SU-DHL-6 (cell line): ENCODE measurements around the gene RNF2.

Source experiments
- H2AFZ ChIP-seq: fragments of 200-600 bp; sonication (generic); 2 replicates; pipeline ENCODE4 v1.6.1; 2014; ENCODE audit warnings: low read depth, mild to moderate bottlenecking, moderate library complexity, mixed read lengths, antibody characterized with exemption, low read length; ENCODE audit not compliant: severe bottlenecking
- H3F3A ChIP-seq: fragments of 200-600 bp; shearing (Covaris generic); 2 replicates; pipeline ENCODE4 v1.6.0; 2016; ENCODE audit warnings: antibody characterized with exemption, mild to moderate bottlenecking; ENCODE audit not compliant: insufficient read depth
- H3K27ac ChIP-seq: fragments of 200-600 bp; sonication (generic); 2 replicates; pipeline ENCODE4 v1.5.1; 2016; ENCODE audit warnings: low read depth, mild to moderate bottlenecking, low read length, moderate library complexity, mixed read lengths
- H3K27me3 ChIP-seq: fragments of 200-600 bp; sonication (generic), shearing (Covaris generic); 2 replicates; pipeline ENCODE4 v1.6.0; 2014; ENCODE audit warnings: mild to moderate bottlenecking, low read length
- H3K36me3 ChIP-seq: fragments of 200-600 bp; sonication (generic); 2 replicates; pipeline ENCODE4 v1.6.1; 2014; ENCODE audit warnings: mild to moderate bottlenecking, low read length, mixed read lengths
- H3K4me2 ChIP-seq: fragments of 300-600, 200-600 bp; shearing (Covaris generic), sonication (generic); 2 replicates; pipeline ENCODE4 v1.6.0; 2014; ENCODE audit warnings: low read length, low read depth, mild to moderate bottlenecking; ENCODE audit not compliant: poor library complexity, severe bottlenecking
- H3K4me3 ChIP-seq: fragments of 200-600 bp; sonication (generic); 2 replicates; pipeline ENCODE4 v1.5.1; 2014; ENCODE audit warnings: antibody characterized with exemption, low read length, mild to moderate bottlenecking, mixed read lengths; ENCODE audit not compliant: insufficient read depth, poor library complexity, severe bottlenecking
- H3K79me2 ChIP-seq: fragments of 200-600 bp; sonication (generic); 2 replicates; pipeline ENCODE4 v1.6.1; 2014; ENCODE audit warnings: mild to moderate bottlenecking, low read length, moderate library complexity; ENCODE audit not compliant: insufficient read depth
- H3K9ac ChIP-seq: fragments of 200-600 bp; sonication (generic); 2 replicates; pipeline ENCODE4 v1.7.0; 2014; ENCODE audit warnings: mild to moderate bottlenecking, low read length
- H3K9me2 ChIP-seq: fragments of 200-600 bp; sonication (generic); replicated peaks from 2 replicates; pipeline ENCODE4 v1.6.1; 2014; ENCODE audit warnings: low read length; ENCODE audit not compliant: insufficient read depth
- H3K9me3 ChIP-seq: fragments of 200-600 bp; sonication (generic); 2 replicates; pipeline ENCODE4 v1.6.1; 2014; ENCODE audit warnings: low read length, mixed read lengths; ENCODE audit not compliant: insufficient read depth
- H4K20me1 ChIP-seq: fragments of 200-600 bp; sonication (generic); 2 replicates; pipeline ENCODE4 v1.6.1; 2014; ENCODE audit warnings: low read depth, mild to moderate bottlenecking, antibody characterized with exemption, low read length, moderate library complexity, mixed read lengths
- EZH2phosphoT487 ChIP-seq: fragments of 200-600 bp; sonication (generic), shearing (Covaris generic); conservative IDR thresholded peaks from 2 replicates; pipeline ENCODE4 v1.6.1; 2018; ENCODE audit warnings: mild to moderate bottlenecking, antibody characterized with exemption, low read length, moderate library complexity, mixed read lengths
- TF ChIP-seq, protein P1 (sequence below): fragments of 200-600 bp; sonication (generic); IDR thresholded peaks from one replicate; pipeline ENCODE4 v1.5.1; 2017; ENCODE audit warnings: antibody characterized with exemption, mild to moderate bottlenecking, low read length, moderate library complexity; ENCODE audit not compliant: insufficient read depth, poor library complexity, severe bottlenecking

Gene RNF2

DNA sequence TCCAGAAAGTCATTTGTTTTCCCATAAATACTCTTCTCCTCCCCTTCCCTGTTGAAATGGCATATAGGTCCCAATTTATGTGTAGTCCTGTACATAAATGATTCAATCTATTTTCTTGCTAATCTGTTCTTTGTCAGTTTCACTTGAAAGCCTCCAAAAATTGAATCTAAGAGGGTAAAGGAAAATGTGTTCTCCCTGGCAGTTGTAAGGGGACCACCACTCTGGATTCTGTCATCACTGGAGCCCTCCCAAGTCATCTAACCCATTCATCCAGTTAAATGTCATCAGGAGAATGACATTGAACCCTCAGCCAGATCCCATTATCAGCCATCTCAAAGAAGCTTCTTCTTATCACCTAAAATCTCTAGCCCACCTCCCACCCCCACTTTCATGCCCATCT, 35.0 kb upstream of the RNF2 start:
- Histone ChIP-seq H3K4me2 (no peak overlapping the region), H3K79me2 (no peaks in the 10 kb centered on the region), H3K27ac (no peak overlapping the region), H3K4me3 (no peak overlapping the region), H3F3A (no peaks in the 10 kb centered on the region), H3K36me3 (no peaks in the 10 kb centered on the region), H3K9me3 (no peaks in the 10 kb centered on the region), H4K20me1 (no peaks in the 10 kb centered on the region), H2AFZ (no peak overlapping the region), H3K9ac (no peak overlapping the region), H3K9me2 (no peaks in the 10 kb centered on the region), H3K27me3 (no peaks in the 10 kb centered on the region)
- TF ChIP-seq EZH2phosphoT487 = no peak
- TF ChIP-seq, protein P1, sequence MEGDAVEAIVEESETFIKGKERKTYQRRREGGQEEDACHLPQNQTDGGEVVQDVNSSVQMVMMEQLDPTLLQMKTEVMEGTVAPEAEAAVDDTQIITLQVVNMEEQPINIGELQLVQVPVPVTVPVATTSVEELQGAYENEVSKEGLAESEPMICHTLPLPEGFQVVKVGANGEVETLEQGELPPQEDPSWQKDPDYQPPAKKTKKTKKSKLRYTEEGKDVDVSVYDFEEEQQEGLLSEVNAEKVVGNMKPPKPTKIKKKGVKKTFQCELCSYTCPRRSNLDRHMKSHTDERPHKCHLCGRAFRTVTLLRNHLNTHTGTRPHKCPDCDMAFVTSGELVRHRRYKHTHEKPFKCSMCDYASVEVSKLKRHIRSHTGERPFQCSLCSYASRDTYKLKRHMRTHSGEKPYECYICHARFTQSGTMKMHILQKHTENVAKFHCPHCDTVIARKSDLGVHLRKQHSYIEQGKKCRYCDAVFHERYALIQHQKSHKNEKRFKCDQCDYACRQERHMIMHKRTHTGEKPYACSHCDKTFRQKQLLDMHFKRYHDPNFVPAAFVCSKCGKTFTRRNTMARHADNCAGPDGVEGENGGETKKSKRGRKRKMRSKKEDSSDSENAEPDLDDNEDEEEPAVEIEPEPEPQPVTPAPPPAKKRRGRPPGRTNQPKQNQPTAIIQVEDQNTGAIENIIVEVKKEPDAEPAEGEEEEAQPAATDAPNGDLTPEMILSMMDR = no peak

DNA sequence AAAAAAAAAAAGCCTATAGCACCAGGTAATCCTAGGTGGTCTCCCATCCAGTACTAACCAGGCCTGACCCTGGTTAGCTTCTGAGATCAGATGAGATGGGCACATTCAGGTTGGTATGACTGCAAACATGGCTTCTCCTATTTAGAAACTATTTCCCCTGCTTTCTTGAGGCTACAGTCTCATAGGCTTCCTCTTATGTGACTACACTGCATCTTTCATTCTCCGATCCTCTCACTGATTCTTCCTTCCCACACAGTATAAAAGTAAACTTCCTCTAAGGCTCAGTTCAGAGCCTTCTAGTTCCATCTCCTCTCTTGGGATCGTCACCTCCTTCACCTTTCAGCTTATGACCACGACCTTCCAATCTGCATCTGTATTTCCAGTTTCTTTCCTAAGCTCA, 30.4 kb upstream of the RNF2 start:
- no peak overlapping the region for H3K9ac ChIP-seq
- TF ChIP-seq, protein P1 = no peak
- no peak for TF ChIP-seq EZH2phosphoT487

DNA sequence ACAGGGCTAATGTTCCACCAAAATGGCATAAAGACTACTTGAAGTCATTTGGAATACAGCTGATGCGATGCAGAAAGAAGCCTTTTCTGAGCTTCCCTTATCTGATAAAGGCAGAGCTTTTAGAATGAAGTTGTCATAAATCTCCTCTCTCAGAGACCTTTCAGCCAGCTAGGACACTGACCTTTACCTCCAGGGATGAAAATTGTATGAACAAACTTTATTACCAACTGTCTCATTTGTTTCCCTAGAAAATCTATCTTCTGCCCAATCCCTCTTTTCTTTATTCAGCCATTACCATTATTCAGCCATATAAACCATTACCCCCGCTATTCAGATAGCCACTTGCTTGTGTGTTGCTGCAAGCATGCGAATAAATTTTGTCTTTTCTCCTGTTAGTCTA, 29.7 kb upstream of the RNF2 start:
- Histone ChIP-seq H3K27me3 (no peaks in the 10 kb centered on the region), H3K4me3 (no peak overlapping the region), H3K27ac (no peak overlapping the region), H3K9me2 (no peaks in the 10 kb centered on the region), H4K20me1 (no peaks in the 10 kb centered on the region), H3K9ac (no peak overlapping the region), H3K36me3 (no peaks in the 10 kb centered on the region), H2AFZ (no peak overlapping the region), H3K79me2 (no peaks in the 10 kb centered on the region), H3F3A (no peaks in the 10 kb centered on the region), H3K4me2 (no peak overlapping the region), H3K9me3 (no peaks in the 10 kb centered on the region)
- TF ChIP-seq, protein P1 = no peak
- no peak for TF ChIP-seq EZH2phosphoT487

More for the DNA sequence above, 30.4 kb upstream of the RNF2 start:
- Histone ChIP-seq H3K36me3 (no peaks in the 10 kb centered on the region), H3K4me2 (no peak overlapping the region), H2AFZ (no peak overlapping the region), H3K9me3 (no peaks in the 10 kb centered on the region), H3K9me2 (no peaks in the 10 kb centered on the region), H3F3A (no peaks in the 10 kb centered on the region), H3K79me2 (no peaks in the 10 kb centered on the region), H4K20me1 (no peaks in the 10 kb centered on the region), H3K27me3 (no peaks in the 10 kb centered on the region), H3K27ac (no peak overlapping the region), H3K4me3 (no peak overlapping the region)

DNA sequence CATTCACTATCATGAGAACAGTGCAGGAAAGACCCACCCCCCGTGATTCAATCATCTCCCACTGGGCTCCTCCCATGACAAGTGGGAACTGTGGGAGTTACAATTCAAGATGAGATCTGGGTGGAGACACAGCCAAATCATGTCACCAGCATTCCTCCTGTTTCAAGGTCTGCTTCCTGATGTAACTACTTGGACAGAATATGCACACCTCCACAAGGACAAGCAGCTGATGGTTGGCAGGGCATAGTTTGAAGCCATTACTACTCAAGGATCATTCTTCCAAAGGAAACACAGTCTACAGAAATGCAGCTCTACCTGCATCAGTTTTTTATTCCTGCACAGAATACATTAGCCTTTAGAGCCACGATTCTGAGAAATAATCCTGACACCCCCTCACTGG, 28.5 kb upstream of the RNF2 start:
- TF ChIP-seq, protein P1 = no peak
- no peak for TF ChIP-seq EZH2phosphoT487
- no peaks in the 10 kb centered on the region for H3K27me3 ChIP-seq
- H3K4me3 ChIP-seq = no peak overlapping the region
- H3K9ac ChIP-seq = no peak overlapping the region
- no peaks in the 10 kb centered on the region for H3K36me3 ChIP-seq
- H4K20me1 ChIP-seq = no peaks in the 10 kb centered on the region
- H3K79me2 ChIP-seq = no peaks in the 10 kb centered on the region
- no peak overlapping the region for H3K4me2 ChIP-seq
- no peaks in the 10 kb centered on the region for H3F3A ChIP-seq
- H3K27ac ChIP-seq = no peak overlapping the region
- no peaks in the 10 kb centered on the region for H3K9me3 ChIP-seq
- H2AFZ ChIP-seq = no peak overlapping the region
- no peaks in the 10 kb centered on the region for H3K9me2 ChIP-seq
